HepG2 (cell line): Measurements from ENCODE around the gene P3H4. TPM values are rescaled to one million over a fixed set of nuclear protein-coding genes. Genes with fewer than 3 reads are reported as not detected.
A peak's percentile ranks its signal among the peaks of the same experiment; 100 is the strongest.

Source experiments
- ELF1 ChIP-seq: sonication (generic); formaldehyde crosslinking; IDR thresholded peaks from 2 replicates; pipeline ENCODE4 v1.4.0; 2020; ENCODE audit warnings: missing genetic modification reagents
- HIVEP1 ChIP-seq: sonication (generic); formaldehyde crosslinking; IDR thresholded peaks from 2 replicates; pipeline ENCODE4 v1.4.0; 2020; ENCODE audit warnings: mild to moderate bottlenecking, missing genetic modification reagents
- HNRNPUL1 ChIP-seq: fragments of 200-400 bp; formaldehyde crosslinking; IDR thresholded peaks from 2 replicates; pipeline ENCODE4 v1.6.1; 2017; ENCODE audit warnings: low read depth, mild to moderate bottlenecking, low read length, moderate library complexity
- MEF2D ChIP-seq: sonication (generic); formaldehyde crosslinking; IDR thresholded peaks from 2 replicates; pipeline ENCODE4 v1.5.1; 2020; ENCODE audit warnings: mild to moderate bottlenecking, missing genetic modification reagents
- MTA1 ChIP-seq: sonication (generic); formaldehyde crosslinking; IDR thresholded peaks from 2 replicates; pipeline ENCODE4 v1.4.0; 2020; ENCODE audit warnings: missing genetic modification reagents, mild to moderate bottlenecking, borderline replicate concordance
- PRPF4 ChIP-seq: fragments of 200-400 bp; formaldehyde crosslinking; IDR thresholded peaks from 2 replicates; pipeline ENCODE4 v1.6.1; 2016; ENCODE audit warnings: low read length, low read depth; ENCODE audit not compliant: poor library complexity, severe bottlenecking
- REL ChIP-seq: sonication (generic); formaldehyde crosslinking; conservative IDR thresholded peaks from 2 replicates; pipeline ENCODE4 v1.8.0; 2022; ENCODE audit warnings: mild to moderate bottlenecking, missing genetic modification reagents, moderate library complexity
- SIX1 ChIP-seq: sonication (generic); formaldehyde crosslinking; IDR thresholded peaks from 2 replicates; pipeline ENCODE4 v1.4.0; 2020; ENCODE audit warnings: missing genetic modification reagents, borderline replicate concordance
- TGIF2 ChIP-seq: IDR thresholded peaks from 2 replicates; pipeline ENCODE4 v1.6.1; 2016; ENCODE audit warnings: control low read depth, missing compliant biosample characterization
- ZBTB7B ChIP-seq: sonication (generic); formaldehyde crosslinking; IDR thresholded peaks from 2 replicates; pipeline ENCODE4 v1.4.0; 2020; ENCODE audit warnings: missing genetic modification reagents
- ZC3H4 ChIP-seq: sonication (generic); formaldehyde crosslinking; IDR thresholded peaks from 2 replicates; pipeline ENCODE4 v1.4.0; 2020; ENCODE audit warnings: missing genetic modification reagents, borderline replicate concordance
- ZFP36L2 ChIP-seq: sonication (generic); formaldehyde crosslinking; IDR thresholded peaks from 2 replicates; pipeline ENCODE4 v1.4.0; 2020; ENCODE audit warnings: missing genetic modification reagents
- ZMYM3 ChIP-seq: sonication (generic); formaldehyde crosslinking; IDR thresholded peaks from 2 replicates; pipeline ENCODE4 v1.5.1; 2020; ENCODE audit warnings: mild to moderate bottlenecking, missing genetic modification reagents
- ZNF547 ChIP-seq: sonication (generic); formaldehyde crosslinking; IDR thresholded peaks from 2 replicates; pipeline ENCODE4 v1.5.1; 2020; ENCODE audit warnings: mild to moderate bottlenecking, missing genetic modification reagents
- ZNF724P ChIP-seq: sonication (generic); formaldehyde crosslinking; IDR thresholded peaks from 2 replicates; pipeline ENCODE4 v1.8.0; 2022; ENCODE audit warnings: missing genetic modification reagents, borderline replicate concordance
- ZNF879 ChIP-seq: sonication (generic); formaldehyde crosslinking; IDR thresholded peaks from 2 replicates; pipeline ENCODE4 v1.8.1; 2023; ENCODE audit warnings: missing genetic modification reagents
- polyA plus RNA-seq, 8 experiments: library from polyadenylated mRNA; depleted of rRNA in 3 of 8; stranded (reverse) in 7 of 8; unstranded in 1 of 8; fragments of >200 nt; fragmentation: Illumina TruSeq in 4 of 8; extraction: Trizol in 4 of 8; gene quantifications; 2 replicates each; pipeline versions ENCODE4 v1.2.1 to v1.2.3, GENCODE V29; 2011 to 2016; ENCODE audit warnings: low read depth in 4 of 8, missing spikeins in 1 of 8, mixed read lengths in 1 of 8; ENCODE audit not compliant: insufficient read depth in 1 of 8
- total RNA-seq, 5 experiments: library from RNA; depleted of rRNA; stranded (reverse); fragments of >200 nt; fragmentation: Illumina TruSeq; extraction: Trizol; gene quantifications; 2 replicates each; pipeline ENCODE4 v1.2.3, GENCODE V29; 2016; ENCODE audit warnings: low read depth in 1 of 5
- TF ChIP-seq, protein P1 (sequence below): sonication (generic); formaldehyde crosslinking; IDR thresholded peaks from 2 replicates; pipeline ENCODE4 v1.5.0; 2020; ENCODE audit warnings: missing genetic modification reagents
- TF ChIP-seq, protein P2 (sequence below): sonication (generic); formaldehyde crosslinking; IDR thresholded peaks from 2 replicates; pipeline ENCODE4 v1.5.0; 2020; ENCODE audit warnings: missing genetic modification reagents, mild to moderate bottlenecking, borderline replicate concordance
- TF ChIP-seq, protein P3 (sequence below): IDR thresholded peaks from 2 replicates; pipeline ENCODE4 v1.6.1; 2012; ENCODE audit warnings: low read depth, low read length, improper control_type of control experiment
- TF ChIP-seq, protein P4 (sequence below): sonication (generic); formaldehyde crosslinking; IDR thresholded peaks from 2 replicates; pipeline ENCODE4 v1.4.0; 2020; ENCODE audit warnings: missing genetic modification reagents, borderline replicate concordance

P3H4 gene
- total and polyA plus RNA-seq, 2 of the 13 experiments (the other 11 are each of a cell fraction or from before 2014, with no cell fraction given) = 37.1 to 50.6 TPM

DNA sequence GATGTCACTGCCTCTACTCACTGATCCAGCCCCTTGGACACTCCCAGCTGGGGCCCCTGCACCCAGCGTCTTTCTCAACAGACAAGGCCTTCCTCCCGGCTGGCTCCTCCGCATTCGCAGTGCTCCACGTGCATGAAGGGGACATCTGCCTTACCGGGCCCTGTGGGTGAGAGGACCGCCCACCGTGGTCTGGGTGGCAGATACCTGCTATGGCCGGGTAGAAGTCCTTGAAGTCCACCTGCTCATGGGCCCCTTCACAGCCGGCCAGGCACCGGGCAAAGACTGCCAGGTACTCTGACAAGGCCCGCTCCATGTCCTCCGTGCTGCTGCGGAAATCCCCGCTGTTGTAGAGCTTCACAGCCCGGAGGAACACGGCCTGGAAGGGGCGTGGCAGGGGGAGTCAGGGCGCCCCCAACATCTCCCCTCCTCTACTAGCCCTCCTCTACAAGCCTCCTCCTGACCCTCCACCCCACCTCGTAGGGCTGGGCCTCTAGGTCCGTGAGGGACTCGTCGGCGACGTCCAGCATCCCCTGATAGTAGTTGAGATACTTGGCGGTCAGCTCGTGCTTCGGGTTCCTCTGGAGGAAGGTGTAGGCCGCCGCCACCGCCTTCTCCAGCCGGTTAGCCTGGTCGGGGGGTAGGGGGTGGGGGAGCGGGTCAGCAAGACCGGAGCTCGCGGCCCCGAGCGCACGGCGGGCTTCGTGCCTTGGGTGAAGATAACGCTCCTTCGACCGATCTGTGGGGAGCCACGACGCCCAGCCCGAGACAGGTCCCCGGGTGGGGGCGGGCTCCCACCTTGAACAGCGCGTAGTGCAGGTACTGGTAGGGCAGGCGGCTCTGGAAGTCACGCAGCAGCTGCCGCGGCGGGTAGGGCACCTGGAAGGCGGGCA, 845 bp downstream of the P3H4 start (continued):
- TF ChIP-seq, protein P1, sequence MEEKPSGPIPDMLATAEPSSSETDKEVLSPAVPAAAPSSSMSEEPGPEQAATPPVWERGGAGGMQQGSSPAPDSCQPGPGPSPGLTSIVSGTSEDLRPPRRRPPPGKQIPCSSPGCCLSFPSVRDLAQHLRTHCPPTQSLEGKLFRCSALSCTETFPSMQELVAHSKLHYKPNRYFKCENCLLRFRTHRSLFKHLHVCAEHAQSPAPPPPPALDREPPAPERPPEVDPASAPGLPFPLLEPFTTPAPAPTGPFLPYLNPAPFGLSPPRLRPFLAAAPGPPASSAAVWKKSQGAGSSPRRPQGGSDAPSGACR (CRISPR knock-in tag) = no peak
- TF ChIP-seq, protein P2, sequence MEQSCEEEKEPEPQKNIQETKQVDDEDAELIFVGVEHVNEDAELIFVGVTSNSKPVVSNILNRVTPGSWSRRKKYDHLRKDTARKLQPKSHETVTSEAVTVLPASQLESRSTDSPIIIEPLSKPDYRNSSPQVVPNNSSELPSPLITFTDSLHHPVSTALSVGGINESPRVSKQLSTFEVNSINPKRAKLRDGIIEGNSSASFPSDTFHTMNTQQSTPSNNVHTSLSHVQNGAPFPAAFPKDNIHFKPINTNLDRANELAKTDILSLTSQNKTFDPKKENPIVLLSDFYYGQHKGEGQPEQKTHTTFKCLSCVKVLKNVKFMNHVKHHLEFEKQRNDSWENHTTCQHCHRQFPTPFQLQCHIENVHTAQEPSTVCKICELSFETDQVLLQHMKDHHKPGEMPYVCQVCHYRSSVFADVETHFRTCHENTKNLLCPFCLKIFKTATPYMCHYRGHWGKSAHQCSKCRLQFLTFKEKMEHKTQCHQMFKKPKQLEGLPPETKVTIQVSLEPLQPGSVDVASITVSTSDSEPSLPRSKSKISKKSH (CRISPR knock-in tag) = peak; percentile 69; the same call in 1 of the 2 replicates
- TF ChIP-seq ZNF547 (CRISPR knock-in tag) = 0 out of 2 replicates have a peak, but pooled peaks have one; percentile 25
- no peak for TF ChIP-seq ZNF724P
- TF ChIP-seq MEF2D (CRISPR knock-in tag) = peak; percentile 23; the same call in 1 of the 2 replicates
- no peak for TF ChIP-seq SIX1
- 0 out of 2 replicates have a peak, but pooled peaks have one; percentile 24 for TF ChIP-seq REL
- TF ChIP-seq ZNF879 = peak; percentile 8; the same call in 1 of the 2 replicates
- TF ChIP-seq ZC3H4 (CRISPR knock-in tag) = peak; percentile 14; the same call in 1 of the 2 replicates
- 0 out of 2 replicates have a peak, but pooled peaks have one; percentile 17 for TF ChIP-seq HIVEP1 (CRISPR knock-in tag)
- TF ChIP-seq, protein P3, sequence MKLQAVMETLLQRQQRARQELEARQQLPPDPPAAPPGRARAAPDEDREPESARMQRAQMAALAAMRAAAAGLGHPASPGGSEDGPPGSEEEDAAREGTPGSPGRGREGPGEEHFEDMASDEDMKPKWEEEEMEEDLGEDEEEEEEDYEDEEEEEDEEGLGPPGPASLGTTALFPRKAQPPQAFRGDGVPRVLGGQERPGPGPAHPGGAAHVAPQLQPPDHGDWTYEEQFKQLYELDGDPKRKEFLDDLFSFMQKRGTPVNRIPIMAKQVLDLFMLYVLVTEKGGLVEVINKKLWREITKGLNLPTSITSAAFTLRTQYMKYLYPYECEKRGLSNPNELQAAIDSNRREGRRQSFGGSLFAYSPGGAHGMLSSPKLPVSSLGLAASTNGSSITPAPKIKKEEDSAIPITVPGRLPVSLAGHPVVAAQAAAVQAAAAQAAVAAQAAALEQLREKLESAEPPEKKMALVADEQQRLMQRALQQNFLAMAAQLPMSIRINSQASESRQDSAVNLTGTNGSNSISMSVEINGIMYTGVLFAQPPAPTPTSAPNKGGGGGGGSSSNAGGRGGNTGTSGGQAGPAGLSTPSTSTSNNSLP = no peak
- TF ChIP-seq ZMYM3 = 0 out of 2 replicates have a peak, but pooled peaks have one; percentile 6
- TF ChIP-seq MTA1 = no peak
- TF ChIP-seq PRPF4 = no peak
- TF ChIP-seq ELF1 (CRISPR knock-in tag) = 0 out of 2 replicates have a peak, but pooled peaks have one; percentile 3
- TF ChIP-seq, protein P4, sequence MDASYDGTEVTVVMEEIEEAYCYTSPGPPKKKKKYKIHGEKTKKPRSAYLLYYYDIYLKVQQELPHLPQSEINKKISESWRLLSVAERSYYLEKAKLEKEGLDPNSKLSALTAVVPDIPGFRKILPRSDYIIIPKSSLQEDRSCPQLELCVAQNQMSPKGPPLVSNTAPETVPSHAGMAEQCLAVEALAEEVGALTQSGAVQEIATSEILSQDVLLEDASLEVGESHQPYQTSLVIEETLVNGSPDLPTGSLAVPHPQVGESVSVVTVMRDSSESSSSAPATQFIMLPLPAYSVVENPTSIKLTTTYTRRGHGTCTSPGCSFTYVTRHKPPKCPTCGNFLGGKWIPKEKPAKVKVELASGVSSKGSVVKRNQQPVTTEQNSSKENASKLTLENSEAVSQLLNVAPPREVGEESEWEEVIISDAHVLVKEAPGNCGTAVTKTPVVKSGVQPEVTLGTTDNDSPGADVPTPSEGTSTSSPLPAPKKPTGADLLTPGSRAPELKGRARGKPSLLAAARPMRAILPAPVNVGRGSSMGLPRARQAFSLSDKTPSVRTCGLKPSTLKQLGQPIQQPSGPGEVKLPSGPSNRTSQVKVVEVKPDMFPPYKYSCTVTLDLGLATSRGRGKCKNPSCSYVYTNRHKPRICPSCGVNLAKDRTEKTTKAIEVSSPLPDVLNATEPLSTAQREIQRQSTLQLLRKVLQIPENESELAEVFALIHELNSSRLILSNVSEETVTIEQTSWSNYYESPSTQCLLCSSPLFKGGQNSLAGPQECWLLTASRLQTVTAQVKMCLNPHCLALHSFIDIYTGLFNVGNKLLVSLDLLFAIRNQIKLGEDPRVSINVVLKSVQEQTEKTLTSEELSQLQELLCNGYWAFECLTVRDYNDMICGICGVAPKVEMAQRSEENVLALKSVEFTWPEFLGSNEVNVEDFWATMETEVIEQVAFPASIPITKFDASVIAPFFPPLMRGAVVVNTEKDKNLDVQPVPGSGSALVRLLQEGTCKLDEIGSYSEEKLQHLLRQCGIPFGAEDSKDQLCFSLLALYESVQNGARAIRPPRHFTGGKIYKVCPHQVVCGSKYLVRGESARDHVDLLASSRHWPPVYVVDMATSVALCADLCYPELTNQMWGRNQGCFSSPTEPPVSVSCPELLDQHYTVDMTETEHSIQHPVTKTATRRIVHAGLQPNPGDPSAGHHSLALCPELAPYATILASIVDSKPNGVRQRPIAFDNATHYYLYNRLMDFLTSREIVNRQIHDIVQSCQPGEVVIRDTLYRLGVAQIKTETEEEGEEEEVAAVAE (CRISPR knock-in tag) = 0 out of 2 replicates have a peak, but pooled peaks have one; percentile 16
- 0 out of 2 replicates have a peak, but pooled peaks have one; percentile 26 for TF ChIP-seq TGIF2 (CRISPR knock-in tag)
- TF ChIP-seq ZFP36L2 (CRISPR knock-in tag) = no peak
- TF ChIP-seq ZBTB7B (CRISPR knock-in tag) = peak; percentile 36; the same call in 1 of the 2 replicates
- TF ChIP-seq HNRNPUL1 = no peak
